Left hindlimb (tissue), 1 donor: ENCODE measurements around the gene PDHB.
A peak's percentile ranks its signal among the peaks of the same experiment; 100 is the strongest.
"Not testable (repeated sequence)": the region's sequence is repeated elsewhere in the genome, so short reads cannot be mapped to it uniquely, and the experiment has no call there.

Experiments
- DNase-seq: peaks from one replicate; pipeline ENCODE4 v3.0.0-alpha.2; 2018

Gene PDHB

GRCh38 chr3:58433400-58434167 is at the start of gene PDHB:
Gene PDHB, minus strand, starts transcription at chr3:58433832. Its CDS starts 23 bp downstream, at chr3:58433809.
- DNase-seq, result peak; percentile 95

GRCh38 chr3:58482917-58483636 is 49.4 kb upstream of the PDHB start:
- no peak for DNase-seq

- no peak for DNase-seq
Observed at GRCh38 chr3:58480309-58480708, 46.7 kb upstream of the PDHB start.

- DNase-seq, result no peak
Observed at GRCh38 chr3:58478781-58479180, 45.1 kb upstream of the PDHB start.

GRCh38 chr3:58474967-58475578 is 41.4 kb upstream of the PDHB start:
- DNase-seq, result no peak

GRCh38 chr3:58474348-58474911 is 40.8 kb upstream of the PDHB start:
- DNase-seq, result no peak

- DNase-seq, result no peak
Observed at GRCh38 chr3:58473275-58473674, 39.6 kb upstream of the PDHB start.

- no peak for DNase-seq
Observed at GRCh38 chr3:58471025-58471887, 37.6 kb upstream of the PDHB start.

GRCh38 chr3:58470363-58471024 is 36.9 kb upstream of the PDHB start:
- DNase-seq, result no peak

GRCh38 chr3:58469096-58469495 is 35.5 kb upstream of the PDHB start:
- no peak for DNase-seq

- DNase-seq, result no peak
Observed at GRCh38 chr3:58466899-58467563, 33.4 kb upstream of the PDHB start.

- no peak for DNase-seq
Observed at GRCh38 chr3:58464866-58465265, 31.2 kb upstream of the PDHB start.

GRCh38 chr3:58463942-58464271 is 30.3 kb upstream of the PDHB start:
- no peak for DNase-seq

GRCh38 chr3:58463181-58463941 is 29.7 kb upstream of the PDHB start:
- peak; percentile 55 for DNase-seq

GRCh38 chr3:58462829-58463180 is 29.2 kb upstream of the PDHB start:
- no peak for DNase-seq

GRCh38 chr3:58459160-58459559 is 25.5 kb upstream of the PDHB start:
- DNase-seq, result no peak

- DNase-seq, result no peak
Observed at GRCh38 chr3:58452176-58452575, 18.5 kb upstream of the PDHB start.

- DNase-seq, result no peak
Observed at GRCh38 chr3:58441514-58442450, 8.2 kb upstream of the PDHB start.

GRCh38 chr3:58440996-58441355 is 7.3 kb upstream of the PDHB start:
- not testable (repeated sequence) for DNase-seq

- DNase-seq, result not testable (repeated sequence)
Observed at GRCh38 chr3:58437276-58437675, 3.6 kb upstream of the PDHB start.
